Breast epithelium (tissue), 3 donors: Measurements from ENCODE around the gene COL9A3.

Experiments
- POLR2A ChIP-seq: fragments of 450-650 bp; IDR thresholded peaks from one replicate; pipeline ENCODE4 v1.6.1; 2016; ENCODE audit warnings: antibody characterized with exemption, mild to moderate bottlenecking, moderate library complexity
- POLR2AphosphoS5 ChIP-seq, 3 donors: sonication (generic); formaldehyde crosslinking; IDR thresholded peaks; one replicate each; pipeline ENCODE4 v1.6.1; 2017; ENCODE audit warnings: antibody characterized with exemption in 3 of 3
- TF ChIP-seq, protein P1 (sequence below), 3 donors: fragments of 450-650 bp; IDR thresholded peaks; one replicate each; pipeline ENCODE4 v1.5.1; 2016 to 2017; ENCODE audit warnings: antibody characterized with exemption in 3 of 3, mild to moderate bottlenecking in 3 of 3, moderate library complexity in 3 of 3

GRCh38 chr20:62778058-62778457 is 38.8 kb upstream of the COL9A3 start:
- TF ChIP-seq POLR2AphosphoS5 (IDR thresholded peaks at IDR 0.05) = no peak
- TF ChIP-seq, protein P1, sequence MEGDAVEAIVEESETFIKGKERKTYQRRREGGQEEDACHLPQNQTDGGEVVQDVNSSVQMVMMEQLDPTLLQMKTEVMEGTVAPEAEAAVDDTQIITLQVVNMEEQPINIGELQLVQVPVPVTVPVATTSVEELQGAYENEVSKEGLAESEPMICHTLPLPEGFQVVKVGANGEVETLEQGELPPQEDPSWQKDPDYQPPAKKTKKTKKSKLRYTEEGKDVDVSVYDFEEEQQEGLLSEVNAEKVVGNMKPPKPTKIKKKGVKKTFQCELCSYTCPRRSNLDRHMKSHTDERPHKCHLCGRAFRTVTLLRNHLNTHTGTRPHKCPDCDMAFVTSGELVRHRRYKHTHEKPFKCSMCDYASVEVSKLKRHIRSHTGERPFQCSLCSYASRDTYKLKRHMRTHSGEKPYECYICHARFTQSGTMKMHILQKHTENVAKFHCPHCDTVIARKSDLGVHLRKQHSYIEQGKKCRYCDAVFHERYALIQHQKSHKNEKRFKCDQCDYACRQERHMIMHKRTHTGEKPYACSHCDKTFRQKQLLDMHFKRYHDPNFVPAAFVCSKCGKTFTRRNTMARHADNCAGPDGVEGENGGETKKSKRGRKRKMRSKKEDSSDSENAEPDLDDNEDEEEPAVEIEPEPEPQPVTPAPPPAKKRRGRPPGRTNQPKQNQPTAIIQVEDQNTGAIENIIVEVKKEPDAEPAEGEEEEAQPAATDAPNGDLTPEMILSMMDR (IDR thresholded peaks at IDR 0.05) = no peak
- no peak for TF ChIP-seq POLR2A
